T-helper 2 cell treated with Interferon-gamma antibody and Interleukin-4, amounts not matched to agents 5 μg/mL and 100 μg/mL, for 36 hours (primary cell): ENCODE measurements around the gene PIAS2.
"Not testable (repeated sequence)": the region's sequence is repeated elsewhere in the genome, so short reads cannot be mapped to it uniquely, and the experiment has no call there.

Source experiments
- DNase-seq: peaks from one replicate; pipeline ENCODE4 v3.0.0; 2021; ENCODE audit warnings: low spot score
- H3K27ac Mint-ChIP-seq: one replicate; pipeline ENCODE4 v1.8.0; 2021; ENCODE audit warnings: mild to moderate bottlenecking, mixed read lengths
- H3K27me3 Mint-ChIP-seq: one replicate; pipeline ENCODE4 v1.8.0; 2021; ENCODE audit warnings: low read depth, mixed read lengths
- H3K36me3 Mint-ChIP-seq: one replicate; pipeline ENCODE4 v1.8.0; 2021; ENCODE audit warnings: low read depth, mixed read lengths
- H3K4me1 Mint-ChIP-seq: one replicate; pipeline ENCODE4 v1.8.0; 2021; ENCODE audit warnings: low read depth, mixed read lengths
- H3K4me3 Mint-ChIP-seq: one replicate; pipeline ENCODE4 v1.8.0; 2022; ENCODE audit warnings: mild to moderate bottlenecking, moderate library complexity, mixed read lengths
- H3K9me3 Mint-ChIP-seq: one replicate; pipeline ENCODE4 v1.8.0; 2021; ENCODE audit warnings: mixed read lengths

Gene PIAS2

GRCh38 chr18:46886893-46887292 is 30.4 kb downstream of the PIAS2 start:
- Mint-ChIP-seq H3K4me3 (no peak overlapping the region), H3K27ac (no peak overlapping the region), H3K4me1 (peaks cover 4% of the 10 kb centered on the region), H3K36me3 (peaks cover 38% of the 10 kb centered on the region), H3K27me3 (no peaks in the 10 kb centered on the region), H3K9me3 (peaks cover 30% of the 10 kb centered on the region)
- no peak for DNase-seq

GRCh38 chr18:46883180-46883579 is 34.1 kb downstream of the PIAS2 start:
- DNase-seq = no peak
- peaks cover 17% of the 10 kb centered on the region for H3K9me3 Mint-ChIP-seq
- H3K4me3 Mint-ChIP-seq = no peak overlapping the region
- peaks cover 27% of the 10 kb centered on the region for H3K36me3 Mint-ChIP-seq
- no peaks in the 10 kb centered on the region for H3K27me3 Mint-ChIP-seq
- H3K4me1 Mint-ChIP-seq = no peaks in the 10 kb centered on the region
- H3K27ac Mint-ChIP-seq = no peak overlapping the region

GRCh38 chr18:46877329-46877987 is 39.8 kb downstream of the PIAS2 start:
- Mint-ChIP-seq H3K36me3 (peaks cover 43% of the 10 kb centered on the region), H3K27ac (no peak overlapping the region), H3K9me3 (peaks cover 44% of the 10 kb centered on the region)

GRCh38 chr18:46868169-46868921 is 49.0 kb downstream of the PIAS2 start:
- H3K27ac Mint-ChIP-seq = no peak overlapping the region
- H3K36me3 Mint-ChIP-seq = peaks cover 31% of the 10 kb centered on the region
- H3K9me3 Mint-ChIP-seq = peaks cover 32% of the 10 kb centered on the region
- H3K27me3 Mint-ChIP-seq = no peaks in the 10 kb centered on the region
- H3K4me1 Mint-ChIP-seq = peaks cover 7% of the 10 kb centered on the region
- DNase-seq = no peak
- H3K4me3 Mint-ChIP-seq = no peak overlapping the region

More at GRCh38 chr18:46877329-46877987, 39.8 kb downstream of the PIAS2 start:
- Mint-ChIP-seq H3K4me1 (peaks cover 2% of the 10 kb centered on the region), H3K4me3 (no peak overlapping the region), H3K27me3 (no peaks in the 10 kb centered on the region)
- no peak for DNase-seq

GRCh38 chr18:46867367-46868143 is 49.8 kb downstream of the PIAS2 start:
- DNase-seq = no peak
- no peaks in the 10 kb centered on the region for H3K27me3 Mint-ChIP-seq
- peaks cover 31% of the 10 kb centered on the region for H3K36me3 Mint-ChIP-seq
- peaks cover 5% of the 10 kb centered on the region for H3K4me1 Mint-ChIP-seq
- H3K9me3 Mint-ChIP-seq = peaks cover 32% of the 10 kb centered on the region
- H3K4me3 Mint-ChIP-seq = no peak overlapping the region
- H3K27ac Mint-ChIP-seq = no peak overlapping the region

GRCh38 chr18:46866523-46866922 is 50.8 kb downstream of the PIAS2 start:
- Mint-ChIP-seq H3K27me3 (no peaks in the 10 kb centered on the region), H3K4me3 (no peak overlapping the region), H3K36me3 (peaks cover 29% of the 10 kb centered on the region), H3K27ac (no peak overlapping the region), H3K4me1 (peaks cover 5% of the 10 kb centered on the region), H3K9me3 (peaks cover 29% of the 10 kb centered on the region)
- DNase-seq = no peak

GRCh38 chr18:46865245-46865644 is 52.1 kb downstream of the PIAS2 start:
- H3K27me3 Mint-ChIP-seq, H3K4me3 Mint-ChIP-seq, DNase-seq, H3K4me1 Mint-ChIP-seq, H3K27ac Mint-ChIP-seq: not testable (repeated sequence)
- H3K9me3 Mint-ChIP-seq = peaks cover 20% of the 10 kb centered on the region
- peaks cover 23% of the 10 kb centered on the region for H3K36me3 Mint-ChIP-seq

GRCh38 chr18:46859855-46860254 is 57.5 kb downstream of the PIAS2 start:
- Mint-ChIP-seq H3K27ac (no peak overlapping the region), H3K4me1 (peaks cover 10% of the 10 kb centered on the region), H3K9me3 (no peaks in the 10 kb centered on the region), H3K36me3 (peaks cover 22% of the 10 kb centered on the region), H3K27me3 (no peaks in the 10 kb centered on the region), H3K4me3 (no peak overlapping the region)
- no peak for DNase-seq

- Mint-ChIP-seq H3K4me3 (no peak overlapping the region), H3K27me3 (no peaks in the 10 kb centered on the region), H3K4me1 (peaks cover 10% of the 10 kb centered on the region), H3K9me3 (no peaks in the 10 kb centered on the region), H3K36me3 (peaks cover 26% of the 10 kb centered on the region), H3K27ac (no peak overlapping the region)
- DNase-seq = no peak
These were observed 59.0 kb downstream of the PIAS2 start for GRCh38 chr18:46858290-46858689.

GRCh38 chr18:46856973-46857372 is 60.3 kb downstream of the PIAS2 start:
- no peaks in the 10 kb centered on the region for H3K27me3 Mint-ChIP-seq
- no peak overlapping the region for H3K4me3 Mint-ChIP-seq
- peaks cover 31% of the 10 kb centered on the region for H3K36me3 Mint-ChIP-seq
- H3K9me3 Mint-ChIP-seq = no peaks in the 10 kb centered on the region
- DNase-seq = no peak
- peaks cover 10% of the 10 kb centered on the region for H3K4me1 Mint-ChIP-seq
- H3K27ac Mint-ChIP-seq = no peak overlapping the region

GRCh38 chr18:46849007-46849406 is 68.3 kb downstream of the PIAS2 start:
- Mint-ChIP-seq H3K9me3 (no peaks in the 10 kb centered on the region), H3K27ac (no peak overlapping the region), H3K27me3 (no peaks in the 10 kb centered on the region), H3K4me1 (peaks cover 2% of the 10 kb centered on the region), H3K4me3 (no peak overlapping the region), H3K36me3 (peaks cover 8% of the 10 kb centered on the region)
- DNase-seq = no peak

GRCh38 chr18:46843372-46843771 is 73.9 kb downstream of the PIAS2 start:
- no peak for DNase-seq
- Mint-ChIP-seq H3K27me3 (no peaks in the 10 kb centered on the region), H3K27ac (no peak overlapping the region), H3K36me3 (peaks cover 10% of the 10 kb centered on the region), H3K4me1 (peaks cover 6% of the 10 kb centered on the region), H3K4me3 (no peak overlapping the region), H3K9me3 (no peaks in the 10 kb centered on the region)

- DNase-seq = no peak
- Mint-ChIP-seq H3K27ac (no peak overlapping the region), H3K36me3 (peaks cover 10% of the 10 kb centered on the region), H3K4me1 (peaks cover 6% of the 10 kb centered on the region), H3K9me3 (no peaks in the 10 kb centered on the region), H3K27me3 (no peaks in the 10 kb centered on the region), H3K4me3 (no peak overlapping the region)
These were observed 74.7 kb downstream of the PIAS2 start for GRCh38 chr18:46842583-46842982.

GRCh38 chr18:46833899-46834298 is 83.4 kb downstream of the PIAS2 start:
- Mint-ChIP-seq H3K27me3 (no peaks in the 10 kb centered on the region), H3K27ac (no peak overlapping the region), H3K4me1 (no peaks in the 10 kb centered on the region), H3K36me3 (peaks cover 21% of the 10 kb centered on the region), H3K9me3 (no peaks in the 10 kb centered on the region), H3K4me3 (no peak overlapping the region)
- no peak for DNase-seq
